Femur (tissue), 1 donor: Measurements from ENCODE around the gene LMBR1.
"Not testable (repeated sequence)": the region's sequence is repeated elsewhere in the genome, so short reads cannot be mapped to it uniquely, and the experiment has no call there.

Source experiments
- DNase-seq: peaks from one replicate; pipeline ENCODE4 v3.0.0-alpha.2; 2017

Gene LMBR1

GRCh38 chr7:156752367-156753228 lies 140.4 kb downstream of the LMBR1 start:
- DNase-seq: no peak

DNA sequence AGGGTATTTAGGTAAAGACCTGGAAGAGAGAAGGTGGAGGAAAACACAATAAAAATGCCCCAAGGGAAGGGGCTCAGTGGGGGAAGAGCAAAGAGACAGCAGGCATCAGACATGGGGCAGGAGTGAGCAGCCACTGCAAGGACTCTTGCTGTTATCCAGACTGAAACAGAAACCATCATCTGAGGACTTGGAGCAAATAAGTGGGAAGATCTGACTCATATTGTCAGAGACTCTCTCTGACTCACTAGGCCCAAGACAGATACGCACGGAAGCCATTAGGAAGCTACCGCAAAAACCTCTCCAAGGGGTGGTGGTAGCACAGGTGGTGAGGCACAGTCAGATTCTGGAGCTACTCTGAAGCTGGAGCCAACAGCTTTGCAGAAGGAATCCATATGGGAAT lies 141.7 kb downstream of the LMBR1 start:
- DNase-seq: no peak

DNA sequence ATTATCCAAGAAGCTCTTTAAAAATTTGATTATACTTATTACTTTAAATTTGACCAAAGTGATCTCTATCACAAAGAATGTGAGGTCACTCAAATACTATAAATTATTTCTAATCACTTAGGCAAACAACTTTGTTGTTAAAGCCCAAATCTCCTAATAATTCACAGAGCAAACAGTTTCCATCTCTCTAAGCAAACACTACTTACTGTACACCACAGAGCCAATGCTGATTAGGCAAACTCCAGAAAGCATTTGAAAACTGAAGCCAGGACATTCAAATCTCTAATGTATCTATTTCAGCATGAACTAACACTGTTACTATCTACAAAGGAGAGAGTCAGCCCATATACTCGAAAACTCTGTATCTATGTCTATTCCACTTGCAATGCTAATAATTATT lies 145.3 kb downstream of the LMBR1 start:
- no peak for DNase-seq

- DNase-seq: no peak
Observed at GRCh38 chr7:156746891-156747290, 146.1 kb downstream of the LMBR1 start.

GRCh38 chr7:156739596-156739995 lies 153.4 kb downstream of the LMBR1 start:
- no peak for DNase-seq

DNA sequence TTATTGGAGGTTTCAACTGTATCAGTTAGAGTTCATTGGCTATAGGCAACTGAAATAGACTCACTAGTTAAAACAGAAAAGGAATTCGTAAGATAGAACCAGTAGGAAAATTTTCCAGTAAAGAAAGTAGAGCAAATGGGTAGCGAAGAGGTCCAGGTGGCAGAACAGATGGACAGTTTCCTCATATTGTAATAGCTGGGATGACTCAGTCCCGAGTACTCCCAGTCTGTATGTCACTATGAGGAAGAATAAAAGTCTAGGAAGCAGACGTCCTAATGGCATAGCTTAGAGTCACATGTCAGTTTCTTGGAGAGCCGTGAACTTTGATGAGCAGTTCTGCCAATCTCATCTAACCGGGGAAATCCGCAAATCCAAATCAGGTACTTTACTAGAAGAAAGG lies 157.1 kb downstream of the LMBR1 start:
- DNase-seq: no peak

GRCh38 chr7:156733638-156734037 lies 159.3 kb downstream of the LMBR1 start:
- no peak for DNase-seq

DNA sequence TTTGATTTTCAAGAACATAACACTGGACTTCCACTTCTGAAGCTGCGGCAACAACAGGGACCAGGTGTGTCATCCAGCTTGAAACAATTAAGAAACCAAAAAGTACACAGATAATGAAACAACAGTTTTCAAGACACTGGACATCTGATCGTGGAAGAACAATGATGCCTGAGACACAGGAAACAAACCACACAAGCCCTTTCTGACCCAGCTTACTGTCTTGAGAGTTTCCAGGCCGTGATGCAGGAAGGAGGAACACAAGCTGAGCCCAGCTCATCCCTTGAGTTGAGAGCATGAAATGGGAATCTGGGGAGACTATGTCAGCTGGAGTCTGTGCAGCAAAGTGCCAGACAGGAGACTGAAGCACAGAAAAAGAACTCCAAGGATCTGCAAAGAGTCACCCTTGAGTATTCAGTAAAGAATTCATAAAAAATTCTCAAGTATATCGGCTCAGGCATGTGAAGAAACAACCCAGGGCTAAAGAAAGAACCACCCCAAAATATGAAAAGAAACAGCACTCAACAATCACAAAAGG lies 160.8 kb downstream of the LMBR1 start:
- DNase-seq: no peak

DNA sequence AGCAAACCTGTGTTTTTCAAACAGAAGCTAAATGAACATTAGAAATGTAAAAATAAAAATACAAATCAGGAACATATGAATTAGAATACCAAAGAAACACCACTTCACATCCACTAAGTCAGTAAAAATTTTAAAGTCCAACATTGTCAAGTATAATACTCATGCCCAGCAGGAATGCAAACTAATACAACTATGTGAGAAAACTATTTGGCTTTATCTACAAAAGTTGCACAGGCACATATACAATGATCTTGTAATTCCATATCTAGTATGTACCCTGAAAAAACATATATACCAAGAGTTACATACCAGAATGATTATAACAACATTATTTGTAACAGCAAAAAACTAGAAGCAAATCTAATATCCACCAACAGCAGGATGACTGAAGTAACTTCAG lies 161.3 kb downstream of the LMBR1 start:
- DNase-seq: no peak

GRCh38 chr7:156725936-156726335 lies 167.0 kb downstream of the LMBR1 start:
- no peak for DNase-seq

- DNase-seq: no peak
Observed at GRCh38 chr7:156725073-156725472, 167.9 kb downstream of the LMBR1 start.

DNA sequence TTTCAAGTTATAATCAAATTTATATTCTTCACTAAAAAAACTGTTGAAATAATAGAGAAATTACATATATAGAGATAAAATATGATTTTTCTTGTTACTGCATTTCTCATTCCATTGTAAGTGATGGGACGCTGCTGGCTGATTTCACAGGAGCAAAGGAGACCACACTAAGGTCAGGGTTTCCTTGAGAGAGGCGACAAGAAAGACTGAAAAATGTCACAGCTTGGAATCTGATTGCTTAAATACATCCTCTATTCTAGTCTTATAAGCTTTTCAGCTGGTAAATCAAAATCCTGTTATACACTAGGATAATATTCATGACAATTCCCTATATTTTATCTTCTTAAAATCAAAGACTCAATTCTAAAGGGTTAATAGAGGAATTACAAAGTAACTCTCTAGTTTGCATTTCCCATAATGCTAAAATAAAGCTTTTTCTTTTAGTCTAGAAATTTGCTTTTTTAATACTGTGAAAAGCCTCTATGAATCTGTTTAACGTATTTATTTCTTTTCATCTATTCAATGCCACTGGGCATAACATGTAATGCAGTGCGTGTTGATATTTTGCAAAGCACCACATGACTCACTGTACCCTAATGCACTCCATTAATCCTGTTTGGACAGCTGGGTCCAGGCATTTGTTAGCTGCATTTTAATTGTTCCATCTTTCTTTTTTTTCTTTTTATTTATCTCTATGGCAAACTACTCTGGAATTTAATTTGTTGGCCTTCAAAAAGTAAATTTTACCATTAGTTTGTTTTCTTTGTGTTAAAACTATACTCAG lies 170.7 kb downstream of the LMBR1 start:
- no peak for DNase-seq

DNA sequence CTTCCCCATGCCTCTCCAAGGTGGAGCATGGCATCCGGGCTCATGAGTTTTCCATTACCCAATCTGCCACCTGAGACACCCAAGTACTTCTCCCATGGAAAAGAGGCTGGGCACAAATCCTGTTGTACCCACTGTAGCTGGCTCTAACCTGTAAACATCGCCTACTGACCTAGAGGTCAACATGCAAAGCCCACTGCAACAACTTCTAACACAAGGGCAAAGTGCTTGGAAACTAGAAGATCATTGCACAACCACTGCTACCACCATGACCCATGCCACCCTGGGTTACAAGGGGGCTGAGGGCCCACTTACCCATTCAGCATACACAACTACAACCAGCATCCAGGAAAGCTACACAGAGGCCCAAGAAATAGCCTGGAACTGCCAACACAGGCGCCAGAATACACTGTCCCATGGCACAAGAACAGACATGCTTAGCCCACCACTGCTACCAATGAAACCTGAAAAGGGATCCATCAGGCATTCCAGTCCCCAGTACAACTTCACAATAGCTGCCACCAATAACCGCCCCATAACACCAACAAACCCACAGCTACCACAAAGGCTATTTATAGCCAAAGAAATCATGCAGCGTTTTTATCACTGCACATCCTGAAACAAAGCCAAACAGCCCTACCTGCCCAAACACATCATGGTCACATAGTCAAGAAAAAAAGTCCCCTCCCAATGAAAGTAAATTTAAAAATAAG lies 189.1 kb downstream of the LMBR1 start:
- DNase-seq: no peak

- DNase-seq: no peak
Observed at GRCh38 chr7:156703209-156703608, 189.8 kb downstream of the LMBR1 start.

GRCh38 chr7:156702399-156702798 lies 190.6 kb downstream of the LMBR1 start:
- DNase-seq: no peak

DNA sequence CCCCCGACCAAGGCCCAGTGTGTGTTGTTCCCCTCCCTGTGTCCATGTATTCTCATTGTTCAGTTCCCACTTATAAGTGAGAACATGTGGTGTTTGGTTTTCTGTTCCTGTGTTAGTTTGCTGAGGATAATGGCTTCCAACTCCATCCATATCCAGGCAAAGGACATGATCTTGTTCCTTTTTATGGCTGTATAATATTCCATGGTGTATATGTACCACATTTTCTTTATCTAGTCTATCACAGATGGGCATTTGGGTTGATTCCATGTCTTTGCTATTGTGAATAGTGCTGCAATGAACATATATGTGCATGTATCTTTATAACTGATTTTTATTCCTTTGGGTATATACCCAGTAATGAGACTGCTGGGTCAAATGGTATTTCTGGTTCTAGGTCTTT lies 191.2 kb downstream of the LMBR1 start:
- not testable (repeated sequence) for DNase-seq

- DNase-seq: not testable (repeated sequence)
Observed at GRCh38 chr7:156698512-156698911, 194.5 kb downstream of the LMBR1 start.

- DNase-seq: not testable (repeated sequence)
Observed at GRCh38 chr7:156697283-156697682, 195.7 kb downstream of the LMBR1 start.

- DNase-seq: no peak
Observed at GRCh38 chr7:156693627-156694026, 199.4 kb downstream of the LMBR1 start.

GRCh38 chr7:156692849-156693248 lies 200.1 kb downstream of the LMBR1 start:
- DNase-seq: no peak

DNA sequence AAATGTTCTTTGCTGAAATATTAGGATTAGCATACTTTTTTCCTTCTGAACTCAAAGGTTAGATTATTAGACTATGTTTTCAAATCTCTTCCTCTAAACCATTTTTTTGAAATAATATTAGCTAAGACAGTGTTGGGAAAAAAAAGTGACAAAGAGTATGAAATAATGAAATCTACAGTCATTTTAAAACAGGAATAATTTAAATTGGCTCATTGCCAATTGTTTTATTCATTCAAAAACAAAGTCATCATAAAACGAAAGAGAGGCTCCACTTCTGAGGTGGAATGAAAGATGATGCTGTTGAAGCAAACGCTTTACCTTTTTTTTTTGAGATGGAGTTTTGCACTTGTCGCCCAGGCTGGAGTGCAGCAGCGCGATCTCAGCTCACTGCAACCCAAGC lies 201.2 kb downstream of the LMBR1 start:
- DNase-seq: no peak

DNA sequence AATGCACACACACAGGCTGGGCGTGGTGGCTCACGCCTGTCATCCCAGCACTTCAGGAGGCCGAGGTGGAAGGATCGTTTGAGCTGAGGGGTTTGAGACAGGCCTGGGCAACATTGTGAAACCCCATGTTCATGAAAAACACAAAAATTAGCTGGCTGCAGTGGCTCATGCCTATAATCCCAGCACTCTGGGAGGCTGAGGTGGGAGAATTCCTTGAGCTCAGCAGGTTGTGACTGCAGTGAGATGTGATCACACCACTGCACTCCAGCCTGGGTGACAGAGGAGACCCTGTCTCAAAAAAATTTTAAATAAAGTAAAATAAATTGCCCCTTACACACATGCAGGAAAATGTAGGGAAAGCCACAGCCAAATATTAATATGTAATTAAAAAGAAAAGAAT lies 208.3 kb downstream of the LMBR1 start:
- no peak for DNase-seq

DNA sequence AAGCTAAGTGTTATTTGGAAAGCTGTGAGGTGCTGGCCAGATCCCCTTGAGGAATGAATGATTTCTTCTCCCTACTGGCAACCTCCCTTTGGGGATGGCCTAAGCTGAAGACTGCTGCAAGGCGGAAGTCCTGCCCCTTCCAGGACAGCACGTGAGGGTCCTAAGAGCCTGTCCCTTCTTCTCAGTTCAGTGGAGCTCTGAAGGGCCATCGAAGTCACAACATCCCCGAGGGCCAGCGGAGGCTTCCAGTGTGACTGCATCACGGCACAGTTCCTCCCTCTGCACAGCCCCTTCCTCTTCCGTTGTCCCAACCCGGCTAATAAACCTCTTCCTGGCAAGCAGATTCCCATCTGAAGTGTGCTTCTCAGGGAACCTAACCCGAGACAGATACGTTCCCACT lies 208.7 kb downstream of the LMBR1 start:
- no peak for DNase-seq
